HG03025 (cell line): ENCODE data around the gene ACE2.
"Not testable (repeated sequence)": the region's sequence is repeated elsewhere in the genome, so short reads cannot be mapped to it uniquely, and the experiment has no call there.

Experiments
- ATAC-seq: cut with Tn5 transposase; IDR thresholded peaks from one replicate; pipeline ENCODE4 v1.9.1; 2021; ENCODE audit warnings: mild to moderate bottlenecking, moderate library complexity; ENCODE audit not compliant: unreplicated experiment, low FRiP score

Gene ACE2

DNA sequence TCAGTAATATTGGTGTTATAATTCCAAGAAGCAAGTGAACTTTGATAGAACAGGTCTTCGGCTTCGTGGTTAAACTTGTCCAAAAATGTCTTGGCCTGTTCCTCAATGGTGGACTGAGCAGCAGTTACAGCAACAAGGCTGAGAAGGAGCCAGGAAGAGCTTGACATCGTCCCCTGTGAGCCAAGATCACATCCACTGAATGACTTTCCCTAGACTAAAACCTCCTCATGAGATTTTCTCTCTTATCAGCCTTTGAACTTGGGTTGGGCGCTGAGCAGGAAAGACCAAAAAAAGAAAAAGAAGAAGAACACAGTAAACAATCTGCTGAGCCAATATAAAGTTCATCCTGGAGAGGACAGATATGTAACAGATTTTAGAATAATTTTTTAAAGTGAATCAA, at the start of gene ACE2:
ACE2 (minus strand) TSS at position 216 of the 400 bp plus-strand sequence; CDS start at position 167, 49 bp downstream.
- no peak for ATAC-seq

DNA sequence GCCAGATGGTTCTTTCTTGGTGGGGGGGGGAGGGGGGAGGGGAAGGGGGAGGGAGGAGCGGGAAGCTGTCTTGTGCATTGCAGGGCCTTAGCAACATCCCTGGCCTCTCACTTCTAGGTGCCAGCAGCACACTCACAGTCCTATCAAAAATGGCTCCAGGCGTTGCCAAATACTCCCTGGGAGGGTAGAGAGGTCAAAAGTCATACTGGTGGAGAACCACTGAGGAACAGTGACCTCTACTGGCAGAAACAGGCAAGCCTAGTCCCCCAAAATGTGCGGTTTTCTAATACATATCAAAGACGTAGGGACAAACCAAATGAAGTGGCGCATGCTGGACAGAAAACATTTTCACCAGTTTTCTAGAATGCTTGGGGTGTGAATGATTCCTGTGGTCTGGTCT, 46.8 kb upstream of the ACE2 start:
- not testable (repeated sequence) for ATAC-seq

DNA sequence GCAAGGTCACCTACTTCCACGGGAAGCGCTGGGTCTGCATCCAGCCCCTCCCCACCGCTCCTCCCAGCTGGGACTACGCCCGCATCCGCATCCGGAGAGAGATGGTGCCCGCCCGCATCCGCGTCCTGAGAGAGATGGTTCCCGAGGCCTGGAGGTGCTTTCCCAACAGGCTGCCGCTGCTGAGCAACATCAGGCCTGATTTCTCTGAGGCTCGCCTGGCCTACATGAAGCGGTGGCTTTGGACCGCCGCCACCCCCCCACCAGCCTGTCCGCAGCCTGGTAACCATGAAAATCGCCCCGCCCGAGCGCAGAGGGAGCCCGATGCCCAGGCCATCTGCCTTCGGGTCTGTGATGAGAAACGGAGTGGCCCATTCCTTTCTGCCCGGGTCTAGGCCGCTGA, 45.8 kb upstream of the ACE2 start:
- no peak for ATAC-seq

DNA sequence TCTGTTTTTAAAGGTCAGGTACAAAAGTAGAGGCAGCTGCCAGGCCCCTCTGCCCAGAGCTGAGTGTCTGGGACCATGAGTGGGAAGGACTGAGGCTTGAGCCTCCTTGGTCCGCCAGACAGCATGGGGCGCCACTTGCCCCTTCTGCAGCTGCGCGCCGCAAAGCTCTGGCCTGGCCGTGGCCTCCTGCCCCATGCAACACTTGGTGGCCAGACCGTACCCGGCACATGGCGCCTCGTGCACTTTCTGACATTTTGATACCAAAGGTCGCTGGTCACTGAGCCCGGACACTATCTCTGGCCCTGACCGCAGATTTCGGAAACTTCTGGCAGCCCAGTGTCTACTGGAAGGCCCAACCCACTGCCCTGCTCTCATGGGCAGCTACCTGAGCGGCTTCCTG, 45.3 kb upstream of the ACE2 start:
- ATAC-seq, result no peak

DNA sequence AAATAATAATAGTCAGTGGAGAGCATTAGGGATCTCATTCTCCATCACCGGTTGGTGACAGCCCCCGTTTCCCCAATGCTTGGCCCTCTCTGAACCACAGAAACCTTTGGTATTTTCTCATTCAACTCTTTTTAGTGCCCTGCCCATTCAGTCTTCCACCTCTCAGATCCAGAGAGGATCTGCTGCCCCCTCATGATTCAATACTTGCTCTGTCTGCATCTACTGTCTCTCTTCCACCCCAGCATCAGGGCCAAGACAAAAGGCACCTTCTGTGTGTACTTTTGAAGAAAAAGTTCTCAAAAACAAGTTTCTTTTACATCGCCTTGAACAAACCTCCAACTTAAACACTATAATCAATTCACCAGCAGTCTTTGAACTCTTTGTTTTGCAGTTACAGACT, 44.5 kb upstream of the ACE2 start:
- ATAC-seq, result no peak

DNA sequence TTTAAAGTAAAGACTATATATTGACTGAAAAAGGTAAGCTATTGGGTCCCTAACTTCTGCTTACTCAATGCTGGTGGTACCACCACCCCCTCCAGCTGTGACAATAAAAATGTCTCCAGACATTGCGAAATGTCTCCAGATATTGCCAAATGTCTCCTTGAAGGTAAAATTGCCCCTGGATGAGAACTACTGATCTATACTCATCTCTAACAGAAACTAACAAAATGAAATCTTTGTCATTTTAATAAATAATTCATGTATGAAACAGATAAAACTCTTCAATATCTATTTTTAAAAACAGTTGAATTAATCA, 43.8 kb upstream of the ACE2 start:
- no peak for ATAC-seq

DNA sequence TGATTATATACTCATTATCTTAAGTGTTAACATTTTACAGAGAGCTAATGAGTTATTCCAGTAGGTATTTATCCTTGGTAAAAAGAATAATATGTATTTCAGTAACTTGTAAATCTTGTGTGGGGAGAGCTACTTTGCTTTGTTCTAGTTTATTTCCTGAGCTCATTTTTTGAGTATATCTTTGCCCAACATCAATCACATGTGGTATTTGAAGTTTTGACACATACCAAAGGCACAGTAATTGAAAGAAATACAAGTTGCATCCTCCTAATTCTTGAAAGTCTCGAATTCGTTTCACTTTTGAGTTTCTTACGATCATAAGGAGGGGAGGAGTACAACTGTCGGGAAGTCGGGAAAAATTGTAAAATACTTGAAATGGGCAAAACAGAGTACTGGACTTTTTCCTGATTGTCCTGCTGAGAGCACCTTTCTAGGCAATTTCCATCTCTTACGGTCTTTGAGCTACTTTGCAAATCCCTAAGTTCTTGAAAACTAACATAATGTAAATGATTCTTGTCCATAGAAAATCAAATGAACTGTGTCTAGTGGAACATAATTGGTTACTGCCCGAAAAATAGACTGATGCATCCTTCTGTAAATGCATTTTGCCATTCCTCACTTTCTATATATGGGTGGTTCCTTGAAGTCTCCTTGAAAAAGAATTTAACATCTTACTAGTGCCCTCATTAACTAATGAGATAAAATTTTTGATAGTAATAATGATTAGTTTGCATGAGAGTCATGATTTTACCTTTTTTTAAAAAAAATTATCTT, 43.2 kb upstream of the ACE2 start:
- no peak for ATAC-seq

DNA sequence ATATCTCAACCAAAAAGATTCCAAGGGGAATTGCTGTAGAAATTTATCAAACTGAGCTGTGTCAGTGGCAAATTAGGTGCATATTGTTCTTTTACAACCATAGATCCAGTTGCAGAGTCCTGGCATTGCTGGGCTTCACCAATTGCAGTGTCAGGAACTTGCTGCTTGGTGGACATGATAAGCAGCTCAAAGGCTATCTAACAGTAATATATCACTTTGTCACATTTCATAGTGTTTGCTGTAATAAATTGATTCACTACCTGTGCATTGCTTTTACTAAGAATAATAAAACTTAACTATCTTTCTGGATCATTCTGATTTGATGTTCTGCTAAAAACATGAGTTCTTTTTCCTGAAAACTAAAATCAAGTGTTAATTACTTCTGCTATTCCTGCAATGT, 30.9 kb upstream of the ACE2 start:
- ATAC-seq, result no peak

DNA sequence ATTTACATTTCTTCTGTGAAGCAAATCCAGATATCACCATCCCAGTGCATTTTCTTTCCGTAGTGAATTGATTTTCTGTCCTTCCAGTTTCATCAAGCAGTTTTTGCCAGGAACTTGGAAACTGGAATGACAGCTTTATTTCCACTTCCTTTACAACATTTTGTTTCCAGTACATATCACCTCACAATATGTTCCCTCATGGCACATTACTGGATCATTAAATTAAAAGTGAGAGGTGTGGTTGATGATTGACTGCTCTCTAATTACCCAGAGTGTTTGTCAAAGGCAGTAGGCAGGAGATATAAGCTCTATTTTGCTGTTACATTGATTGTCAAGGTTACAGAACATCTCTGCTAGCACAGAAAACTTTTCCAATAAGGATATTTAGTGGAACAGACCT, 22.3 kb upstream of the ACE2 start:
- ATAC-seq, result no peak

DNA sequence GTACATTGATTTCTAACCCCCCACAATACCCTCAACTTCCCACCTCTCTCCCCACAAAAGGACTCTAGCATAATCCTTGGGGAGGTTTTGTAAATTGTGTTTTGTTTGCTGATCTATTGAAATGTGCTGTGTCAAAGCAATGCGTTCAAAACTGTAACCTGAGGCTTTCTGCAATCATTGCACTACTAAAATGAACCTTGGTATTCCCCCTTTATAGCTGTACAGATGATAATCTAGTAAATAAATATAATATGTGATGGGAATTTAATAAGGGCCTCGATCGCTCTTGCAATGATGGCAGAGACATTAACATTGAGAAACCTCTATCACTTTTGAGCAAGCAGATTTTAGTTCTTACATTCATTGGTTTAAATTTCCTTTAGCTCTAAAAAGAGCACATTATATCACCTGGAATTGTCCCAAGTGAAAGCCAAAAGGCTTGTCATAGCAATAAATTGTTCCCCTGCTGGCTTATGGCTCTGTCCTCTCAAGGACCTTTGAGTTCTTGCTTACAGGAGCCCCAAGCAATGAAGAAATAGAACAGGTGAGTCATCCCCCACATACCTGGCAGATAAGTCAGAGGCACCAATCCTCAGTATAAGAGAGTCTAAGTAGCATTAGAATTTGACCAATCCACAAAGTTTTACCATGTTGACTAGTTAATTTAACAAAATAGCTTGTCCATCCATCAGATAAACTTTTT, 18.4 kb upstream of the ACE2 start:
- no peak for ATAC-seq

DNA sequence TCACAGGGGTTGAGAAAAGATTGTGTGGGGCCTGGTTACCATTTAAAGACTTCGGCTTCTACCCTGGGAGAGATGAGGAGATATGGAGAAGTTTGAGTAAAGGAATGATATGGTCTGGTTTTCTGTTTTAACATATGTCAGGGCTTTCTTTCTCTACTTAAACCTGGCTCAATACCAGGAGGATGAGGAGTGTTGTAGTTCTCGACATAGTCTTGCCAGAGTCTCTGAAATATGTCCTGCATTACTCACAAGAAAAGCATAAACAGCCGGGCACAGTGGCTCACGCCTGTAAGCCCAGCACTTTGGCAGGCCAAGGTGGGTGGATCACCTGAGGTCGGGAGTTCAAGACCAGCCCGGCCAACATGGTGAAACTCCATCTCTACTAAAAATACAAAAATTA, 16.4 kb upstream of the ACE2 start:
- ATAC-seq, result no peak

DNA sequence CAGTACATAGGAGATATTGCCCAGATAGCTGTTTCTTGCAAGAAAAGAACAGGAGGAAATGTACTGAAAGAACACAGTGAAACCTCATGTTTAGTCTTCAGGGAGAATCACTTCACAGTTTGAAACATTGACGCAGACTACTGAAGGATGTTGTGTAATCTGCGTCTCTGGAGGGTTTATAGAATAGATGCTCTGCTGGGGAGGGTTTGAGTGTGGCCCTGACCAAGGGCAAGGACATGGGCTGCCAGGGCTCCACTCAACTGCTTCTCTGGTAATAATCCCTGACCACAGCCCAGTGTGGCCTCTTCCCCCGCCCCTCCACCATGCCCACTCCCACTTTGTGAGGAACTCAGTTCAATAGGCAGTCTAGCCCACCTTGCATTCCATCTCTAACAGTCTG, 15.8 kb upstream of the ACE2 start:
- ATAC-seq, result no peak

DNA sequence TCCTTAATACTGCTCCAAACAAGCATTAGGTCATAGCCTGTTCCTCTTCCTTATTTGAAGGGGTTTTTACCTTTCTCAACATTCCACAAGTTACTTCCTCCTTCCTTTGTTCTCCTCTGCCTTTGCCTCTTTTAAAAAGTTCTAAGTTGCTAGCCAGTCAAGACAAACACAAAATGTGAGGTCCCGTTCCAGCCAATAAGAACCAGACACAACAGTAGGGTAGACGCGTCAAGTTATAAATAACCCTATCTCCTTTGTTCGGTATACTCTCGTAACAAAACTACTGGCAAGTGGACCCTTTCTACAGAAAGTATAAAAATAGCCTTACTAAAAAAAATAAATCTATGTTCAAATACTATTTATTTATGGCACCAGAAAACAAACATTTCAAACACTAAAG, 6.3 kb upstream of the ACE2 start:
- no peak for ATAC-seq

DNA sequence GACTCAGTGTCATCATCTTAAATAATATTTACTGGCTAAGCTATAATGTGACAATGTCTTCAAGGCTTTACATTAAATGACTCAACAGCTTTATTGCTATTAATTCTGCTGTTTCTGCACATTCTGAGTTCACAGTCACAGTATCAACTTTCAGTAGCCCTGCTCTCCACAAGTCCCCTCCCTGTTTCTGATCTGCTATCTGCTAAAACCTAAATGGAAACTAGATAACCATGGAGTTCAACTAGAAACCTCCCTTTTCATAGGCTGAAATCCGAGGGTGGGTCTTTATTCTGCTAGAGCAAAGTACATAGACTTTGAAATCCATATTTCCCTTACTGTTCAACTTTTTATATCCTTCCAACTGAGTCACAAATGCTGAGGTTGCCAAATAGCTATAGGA, 5.4 kb upstream of the ACE2 start:
- ATAC-seq, result no peak

DNA sequence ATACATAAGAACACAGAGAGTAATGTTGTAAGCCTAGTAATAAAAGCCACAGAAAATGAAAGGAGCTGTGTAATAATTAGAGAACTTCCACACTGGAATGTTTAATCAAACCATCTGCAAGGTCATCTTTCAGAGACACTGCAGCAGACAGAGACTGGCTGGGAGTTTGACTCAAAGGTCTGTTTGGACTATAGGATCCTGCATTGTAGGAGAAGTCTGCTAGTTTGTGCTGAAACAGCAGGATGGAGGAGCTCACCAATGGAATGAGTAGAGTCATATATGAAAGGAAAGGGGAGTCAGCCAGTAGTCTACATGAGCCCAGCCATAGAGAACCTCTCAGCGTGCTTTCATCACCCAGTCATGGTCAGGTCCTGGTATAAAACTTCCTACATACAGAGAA, 4.5 kb upstream of the ACE2 start:
- ATAC-seq, result no peak

DNA sequence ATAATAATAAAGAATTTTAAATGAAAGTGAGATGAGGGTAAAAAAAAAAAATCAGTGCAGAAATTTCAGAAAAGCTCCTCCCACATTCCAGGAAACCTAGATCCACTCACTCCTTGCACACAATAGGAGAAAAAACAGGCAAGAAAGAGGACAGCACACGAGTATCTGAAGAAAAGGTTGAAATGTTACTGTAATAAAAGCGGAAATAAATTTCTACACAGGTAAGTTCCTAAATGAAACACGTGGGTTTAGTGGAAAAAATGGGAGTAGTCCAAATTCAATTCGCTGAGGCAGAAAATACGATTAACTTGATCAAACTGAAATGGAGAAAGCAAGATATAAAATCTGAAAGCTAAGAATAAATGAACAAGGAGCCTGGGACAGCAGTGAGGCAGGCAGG, 2.0 kb upstream of the ACE2 start:
- no peak for ATAC-seq

DNA sequence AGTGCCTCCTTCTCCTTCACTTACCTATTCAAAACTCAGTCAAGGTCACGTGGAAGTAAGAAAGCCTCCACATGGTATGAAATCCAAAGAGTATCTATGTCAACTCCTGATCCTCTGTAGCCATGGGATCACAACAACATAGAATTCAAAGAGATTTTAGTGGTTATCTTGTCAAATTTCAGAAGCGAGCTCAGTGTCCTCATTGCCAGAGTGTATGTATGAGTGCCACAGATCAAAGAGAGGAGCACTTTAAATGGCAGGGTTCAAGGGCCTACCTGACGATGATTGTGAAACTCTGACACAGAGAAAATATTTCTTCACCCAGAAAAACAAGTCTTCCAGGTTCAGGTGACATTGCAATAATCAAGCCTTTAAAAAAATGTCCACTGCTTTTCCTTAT, 1.2 kb upstream of the ACE2 start:
- ATAC-seq, result no peak

DNA sequence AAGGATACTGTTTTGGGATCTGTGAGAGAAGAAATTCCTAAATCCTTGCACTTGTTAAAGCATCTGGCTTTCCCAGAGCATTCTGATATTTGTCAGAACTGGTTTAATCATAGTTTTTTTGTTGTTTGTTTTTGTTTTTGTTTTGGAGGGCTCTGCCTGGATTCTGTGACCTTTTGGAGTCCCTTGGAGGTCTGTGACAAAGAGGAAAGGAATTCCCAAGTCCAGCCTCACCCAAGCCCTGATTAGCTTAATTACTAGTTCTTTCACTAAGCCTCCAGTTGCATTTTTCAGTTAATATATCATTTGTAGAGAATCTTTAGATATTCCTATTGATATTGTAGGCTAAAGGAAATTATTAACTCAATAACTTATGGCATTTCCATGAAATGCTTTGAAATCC, 711 bp downstream of the ACE2 start:
- no peak for ATAC-seq

DNA sequence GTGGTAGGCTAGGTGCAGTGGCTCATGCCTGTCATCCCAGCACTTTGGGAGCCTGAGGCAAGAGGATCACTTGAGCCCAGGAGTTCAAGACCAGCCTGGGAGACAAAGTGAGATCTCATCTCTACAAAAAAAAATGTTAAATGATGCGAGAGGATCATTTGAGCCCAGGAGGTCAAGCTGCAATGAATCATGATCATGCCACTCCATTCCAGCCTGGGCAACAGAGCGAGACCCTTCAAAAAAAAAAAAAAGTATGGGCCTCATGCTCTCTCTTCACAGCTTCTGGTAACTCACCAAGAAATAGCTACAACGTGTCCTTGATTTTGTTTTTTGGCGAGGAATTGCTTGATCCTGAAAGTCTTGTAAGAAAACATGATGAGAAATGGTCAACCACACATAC, 1.3 kb downstream of the ACE2 start:
- no peak for ATAC-seq

DNA sequence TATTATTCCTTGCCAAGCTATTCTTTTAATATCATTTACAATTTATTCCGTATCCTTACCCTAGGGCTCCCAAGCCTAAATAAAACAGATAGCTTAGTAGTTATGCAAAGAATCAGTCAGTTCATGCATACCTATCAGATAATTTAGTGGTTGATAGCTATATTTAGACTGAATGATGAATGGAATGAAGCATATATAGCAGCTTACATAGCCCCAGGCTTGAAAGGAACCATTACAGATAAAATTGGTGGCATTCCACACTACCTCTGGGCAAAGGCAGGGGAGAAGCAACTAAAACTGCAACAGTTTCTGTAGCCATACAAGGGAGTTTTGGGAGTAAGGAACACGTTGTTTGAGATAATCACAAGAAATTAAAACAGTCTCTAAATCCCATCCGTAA, 2.7 kb downstream of the ACE2 start:
- no peak for ATAC-seq

DNA sequence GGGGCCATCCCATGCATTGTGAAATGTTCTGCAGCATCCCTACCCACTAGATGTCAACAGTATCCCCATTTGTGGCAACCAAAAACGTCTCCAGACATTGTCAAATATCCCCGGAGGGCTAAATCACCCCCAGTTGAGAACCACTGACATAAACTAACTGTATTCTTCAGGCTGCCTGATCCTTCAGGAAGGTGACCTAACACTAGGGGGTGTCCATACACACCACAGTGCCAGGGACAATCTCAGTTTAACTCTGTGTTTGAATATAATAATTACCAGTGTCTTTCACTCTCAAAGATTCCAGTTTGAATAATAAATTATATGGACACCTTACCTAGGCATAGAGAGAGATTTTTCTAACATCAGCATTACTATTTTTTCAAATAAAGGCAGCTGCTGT, 6.4 kb downstream of the ACE2 start:
- no peak for ATAC-seq
